Pulmonary artery endothelial cell (primary cell): ENCODE measurements around the gene TMEM253. TPM values are rescaled to one million over a fixed set of nuclear protein-coding genes. Genes with fewer than 3 reads are reported as not detected.

Experiments
- total RNA-seq: library from RNA; depleted of rRNA; stranded (reverse); fragments of >200 nt; gene quantifications from 2 replicates; pipeline ENCODE4 v1.2.3, GENCODE V29; 2014

TMEM253 gene
- total RNA-seq, 1 donor from 2014 or later = not detected

Other genes starting within 250 kb of the TMEM253 start
- not detected in 2 replicates for gene RNASE3, start 209.7 kb upstream of the TMEM253 start, total RNA-seq
- not detected in 2 replicates for gene RNASE2, start 145.6 kb upstream of the TMEM253 start, total RNA-seq
- 31.9 and 33.2 TPM in 2 replicates for gene METTL17, start 111.1 kb upstream of the TMEM253 start, total RNA-seq
- not detected in 2 replicates for gene SLC39A2, start 101.8 kb upstream of the TMEM253 start, total RNA-seq
- 0.11 and 0.13 TPM in 2 replicates for gene NDRG2, start 76.0 kb upstream of the TMEM253 start, total RNA-seq
- gene TPPP2, start 70.8 kb upstream of the TMEM253 start, total RNA-seq = not detected in 2 replicates
- not detected in 2 replicates for gene RNASE13, start 66.3 kb upstream of the TMEM253 start, total RNA-seq
- not detected in 2 replicates for gene RNASE7, start 58.7 kb upstream of the TMEM253 start, total RNA-seq
- not detected in 2 replicates for gene RNASE8, start 43.2 kb upstream of the TMEM253 start, total RNA-seq
- 4.1 and 6.2 TPM in 2 replicates for gene ARHGEF40, start 30.8 kb upstream of the TMEM253 start, total RNA-seq
- 3.9 and 4.2 TPM in 2 replicates for gene ZNF219, start 2.4 kb upstream of the TMEM253 start, total RNA-seq
- not detected in 2 replicates for gene OR5AU1, start 55.0 kb downstream of the TMEM253 start, total RNA-seq
- 905 and 1,085 TPM in 2 replicates for gene HNRNPC, start 168.4 kb downstream of the TMEM253 start, total RNA-seq
- not detected in 2 replicates for gene RPGRIP1, start 179.0 kb downstream of the TMEM253 start, total RNA-seq